H1 (cell line): ENCODE data around the gene OXLD1. TPM values are rescaled to one million over a fixed set of nuclear protein-coding genes. Genes with fewer than 3 reads are reported as not detected.
A peak's percentile ranks its signal among the peaks of the same experiment; 100 is the strongest.

Experiments
- ATF2 ChIP-seq: IDR thresholded peaks from 2 replicates; pipeline ENCODE4 v1.6.1; 2012; ENCODE audit warnings: low read length, inconsistent platforms
- CHD7 ChIP-seq: fragments of 300-600 bp; sonication (generic); IDR thresholded peaks from 2 replicates; pipeline ENCODE4 v1.7.1; 2012; ENCODE audit warnings: low read length, moderate library complexity, mild to moderate bottlenecking, inconsistent platforms; ENCODE audit not compliant: insufficient replicate concordance
- HDAC2 ChIP-seq, 2 experiments: fragments of 300-600 bp in 1 of 2; sonication (generic) in 1 of 2; IDR thresholded peaks; 2 replicates each; pipeline ENCODE4 v1.6.1; 2011 to 2012; ENCODE audit warnings: low read depth in 2 of 2, low read length in 2 of 2, mild to moderate bottlenecking in 2 of 2, moderate library complexity in 2 of 2, borderline replicate concordance in 1 of 2, inconsistent platforms in 1 of 2
- NRF1 ChIP-seq: IDR thresholded peaks from 2 replicates; pipeline ENCODE4 v1.6.1; 2011; ENCODE audit warnings: mild to moderate bottlenecking, low read depth, low read length, improper control_type of control experiment
- SIN3A ChIP-seq, 2 experiments: IDR thresholded peaks in 1 of 2; conservative IDR thresholded peaks in 1 of 2; 2 replicates each; pipeline ENCODE4 v1.6.1; 2011 to 2012; ENCODE audit warnings: low read length in 2 of 2, improper control_type of control experiment in 1 of 2, low read depth in 1 of 2, mild to moderate bottlenecking in 1 of 2
- SP1 ChIP-seq: IDR thresholded peaks from 2 replicates; pipeline ENCODE4 v1.6.1; 2011; ENCODE audit warnings: low read depth, low read length
- TAF7 ChIP-seq: optimal IDR thresholded peaks from 2 replicates; pipeline ENCODE3; 2011; ENCODE audit warnings: low read depth, mild to moderate bottlenecking, inconsistent platforms, low read length, moderate library complexity, borderline replicate concordance
- polyA plus RNA-seq, 7 experiments: library from polyadenylated mRNA; depleted of rRNA in 3 of 7; stranded (reverse) in 5 of 7; unstranded in 2 of 7; fragments of >200 nt in 5 of 7; fragments of 200-250 nt in 2 of 7; gene quantifications; 1 replicate in 5 of 7; 2 replicates in 1 of 7; 4 replicates in 1 of 7; pipeline versions ENCODE4 v1.2.1 to v1.2.3, GENCODE V29; 2011 to 2013; ENCODE audit warnings: missing spikeins in 2 of 7, mixed read lengths in 2 of 7
- total RNA-seq: library from RNA; stranded (reverse); fragmentation: NEBNext Ultra II Directional; extraction: Animal tissue kit (Norgen Biotek cat#: 25700); gene quantifications from 2 replicates; pipeline ENCODE4 v1.2.1, GENCODE V29; 2021

The OXLD1 gene
- total and polyA plus RNA-seq, 2 of the 8 experiments (the other 6 are each of a cell fraction or from before 2014, with no cell fraction given) = 41.5 to 61.9 TPM

GRCh38 chr17:81710514-81711308, 44.3 kb upstream of the OXLD1 start (continued):
- TF ChIP-seq CHD7 (no peak), HDAC2 (IDR thresholded peaks at IDR 0.05; ENCODE audit: borderline replicate concordance in 1 of 2, low read depth in 2 of 2, low read length in 2 of 2) (no peak), SIN3A (conservative IDR thresholded peaks at IDR 0.05 in 1 of 2, IDR thresholded peaks at IDR 0.05 in 1 of 2; ENCODE audit: low read depth in 1 of 2, low read length in 2 of 2) (0 out of 4 replicates have a peak, but pooled peaks of 1 of the 2 experiments have one; percentile 4), NRF1 (no peak), TAF7 (peak; percentile 13), ATF2 (peak; percentile 9; the same call in 1 of the 2 replicates), SP1 (no peak)
